Bone marrow (tissue), 2 donors: ENCODE data around the gene ZNF785.
A peak's percentile ranks its signal among the peaks of the same experiment; 100 is the strongest.
"Not testable (repeated sequence)": the region's sequence is repeated elsewhere in the genome, so short reads cannot be mapped to it uniquely, and the experiment has no call there.

Experiments
- DNase-seq, 2 donors: peaks; one replicate each; lab custom pipeline; 2025; lab: John Stamatoyannopoulos, UW

Gene ZNF785

DNA sequence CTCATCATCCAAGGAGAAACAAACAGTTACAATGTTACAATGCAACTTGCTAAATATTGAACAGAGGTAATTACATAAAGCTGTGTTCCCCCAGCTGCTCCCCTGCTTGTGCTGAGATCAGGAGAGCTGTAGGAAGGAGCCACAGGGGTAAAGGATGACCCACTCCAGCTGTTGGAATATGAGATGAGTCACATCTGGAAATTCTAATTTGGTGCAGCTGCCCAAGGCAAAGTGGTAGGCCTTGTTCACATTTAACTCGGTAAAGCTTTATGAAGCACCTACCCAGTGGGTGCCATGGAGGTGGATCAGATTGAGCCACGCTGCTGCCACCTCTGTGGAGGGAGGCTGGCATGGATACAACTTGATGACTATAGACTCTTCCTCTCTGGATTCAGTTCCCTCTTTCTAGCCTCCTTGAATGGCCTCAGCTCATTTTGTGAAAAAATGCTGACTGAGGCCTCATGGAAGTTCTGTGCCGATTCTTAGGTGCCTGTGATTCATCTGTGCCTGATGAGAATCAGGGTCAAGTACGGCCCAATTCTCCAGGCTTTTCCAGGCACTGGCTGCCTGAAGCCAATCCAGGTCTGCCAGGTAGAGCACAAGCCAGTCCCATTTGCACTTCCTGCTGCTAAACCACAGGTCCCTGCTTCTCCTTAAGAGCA is 17.2 kb upstream of the ZNF785 start:
- no peak for DNase-seq

DNA sequence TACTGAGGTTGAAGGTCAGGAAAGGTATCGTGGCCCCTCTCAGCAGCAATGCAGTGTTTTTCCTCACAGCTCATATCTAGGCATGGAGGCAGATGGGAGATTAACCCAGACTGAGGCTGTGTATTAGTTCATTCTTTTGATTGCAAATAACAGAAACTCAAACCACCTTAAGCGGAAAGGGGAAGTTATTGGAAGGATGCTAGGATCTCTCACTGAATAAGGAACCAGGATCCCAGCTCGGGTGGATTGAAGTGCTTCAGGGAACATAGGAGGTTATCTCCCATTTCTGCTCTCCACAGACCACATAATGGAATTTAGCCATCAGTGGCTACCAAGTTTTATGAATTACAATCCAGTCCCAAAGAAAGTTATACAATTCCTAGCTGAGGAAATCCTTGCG is 16.5 kb upstream of the ZNF785 start:
- no peak for DNase-seq

- DNase-seq, result no peak
Observed at GRCh38 chr16:30600929-30601328, 15.4 kb upstream of the ZNF785 start.

GRCh38 chr16:30600215-30600614 is 14.7 kb upstream of the ZNF785 start:
- no peak for DNase-seq

DNA sequence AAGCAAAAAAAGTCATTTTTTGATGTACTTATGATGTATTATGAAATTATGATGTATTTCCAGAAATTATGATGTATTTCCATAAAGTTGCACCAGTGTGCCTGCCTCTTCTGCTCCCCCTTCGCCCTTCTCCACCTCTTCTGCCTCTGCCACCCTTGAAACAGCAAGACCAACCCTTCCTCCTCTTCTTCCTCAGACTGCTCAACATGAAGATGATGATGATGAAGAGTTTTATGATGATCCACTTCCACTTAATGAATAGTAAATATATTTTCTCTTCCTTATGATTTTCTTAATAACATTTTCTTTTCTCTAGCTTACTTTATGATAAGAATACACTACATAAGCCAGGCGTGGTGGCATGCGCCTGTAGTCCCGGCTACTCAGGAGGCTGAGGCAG is 7.4 kb upstream of the ZNF785 start:
- DNase-seq, result no peak

DNA sequence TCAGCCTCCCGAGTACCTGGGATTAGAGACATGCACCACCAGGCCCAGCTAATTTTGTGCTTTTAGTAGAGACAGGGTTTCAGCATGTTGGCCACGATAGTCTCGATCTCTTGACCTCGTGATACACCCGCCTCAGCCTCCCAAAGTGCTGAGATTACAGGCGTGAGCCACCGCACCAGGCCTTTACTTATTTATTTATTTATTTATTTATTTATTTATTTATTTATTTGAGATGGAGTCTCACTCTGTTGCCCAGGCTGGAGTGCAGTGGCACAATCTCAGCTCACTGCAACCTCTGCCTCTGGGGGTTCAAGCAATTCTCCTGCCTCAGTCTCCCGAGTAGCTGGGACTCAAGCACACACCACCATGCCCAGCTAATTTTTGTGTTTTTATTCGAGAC is 5.4 kb upstream of the ZNF785 start:
- DNase-seq, result not testable (repeated sequence)

GRCh38 chr16:30589582-30589981 is 4.1 kb upstream of the ZNF785 start:
- not testable (repeated sequence) for DNase-seq

GRCh38 chr16:30588651-30589050 is 3.2 kb upstream of the ZNF785 start:
- DNase-seq, result no peak

- DNase-seq, result no peak
Observed at GRCh38 chr16:30585022-30585399, 486 bp downstream of the ZNF785 start.

- DNase-seq, result no peak
Observed at GRCh38 chr16:30582611-30583340, 2.7 kb downstream of the ZNF785 start.

DNA sequence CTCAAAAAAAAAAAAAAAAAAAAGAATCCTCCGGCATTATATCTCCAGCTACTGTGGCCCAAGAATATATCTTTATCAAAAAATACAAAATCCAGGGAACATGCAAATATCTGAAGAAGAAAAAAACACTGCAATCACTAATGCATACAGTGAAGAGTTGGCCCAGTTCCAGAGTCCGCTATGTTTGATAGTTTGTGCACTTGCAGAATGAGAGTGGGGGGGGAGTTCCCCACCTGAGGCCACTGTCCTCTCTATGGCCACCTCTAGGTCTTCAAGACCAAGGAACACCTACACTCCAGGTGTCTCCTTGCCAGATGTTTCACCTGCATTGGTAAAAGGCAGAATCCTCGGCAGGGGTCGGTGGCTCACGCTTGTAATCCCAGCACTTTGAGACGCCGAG is 4.0 kb downstream of the ZNF785 start:
- no peak for DNase-seq

GRCh38 chr16:30574678-30575077 is 10.8 kb downstream of the ZNF785 start:
- no peak for DNase-seq

DNA sequence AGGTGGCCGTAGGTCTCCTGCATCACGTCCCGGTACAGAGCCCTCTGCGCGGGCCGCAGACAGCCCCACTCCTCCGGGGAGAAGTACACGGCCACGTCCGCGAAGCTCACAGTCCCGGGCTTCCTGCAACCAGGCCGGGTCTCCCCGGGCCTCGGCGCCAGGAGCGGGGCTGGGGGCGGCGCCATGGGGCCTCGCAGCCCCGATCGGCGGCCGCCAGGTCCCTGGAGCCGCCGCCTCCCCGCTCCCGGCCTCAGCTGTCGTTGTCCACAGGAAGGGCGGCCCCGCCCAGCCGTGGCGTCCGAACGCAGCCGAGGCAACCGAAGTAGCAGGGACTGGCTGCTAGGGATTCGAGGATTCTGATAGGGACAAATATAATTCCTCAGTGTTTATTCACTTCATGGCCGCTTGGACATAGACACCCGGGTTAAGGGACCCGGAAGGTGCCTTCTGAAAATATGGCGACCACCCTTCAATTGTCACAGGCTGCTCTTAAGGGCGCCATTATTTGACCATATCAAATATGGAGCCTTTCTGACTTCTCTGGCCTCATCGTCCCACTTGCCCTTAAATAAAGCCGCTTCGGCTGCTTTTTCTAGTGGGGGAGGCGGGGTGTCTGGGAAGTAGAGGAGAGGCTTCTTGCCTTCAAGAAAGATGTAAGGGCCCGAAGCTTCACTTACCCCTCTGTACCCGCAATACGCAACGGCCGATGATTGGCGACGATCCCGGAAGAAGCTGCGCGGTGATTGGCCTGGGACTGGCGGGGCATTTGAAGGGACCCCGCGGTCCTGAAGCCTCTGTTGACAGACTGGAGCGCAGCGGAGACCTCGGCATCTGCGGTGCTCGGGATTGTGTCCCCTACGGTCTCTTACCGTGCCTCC is 13.8 kb downstream of the ZNF785 start, which contains the start of gene ZNF688:
TSS of gene ZNF688 (minus strand) at position 270 of the 878 bp plus-strand sequence. CDS start at position 185, 85 bp downstream.
- peak; percentile 89 to 98 for DNase-seq

- DNase-seq, result no peak
Observed at GRCh38 chr16:30570636-30571444, 14.7 kb downstream of the ZNF785 start.

GRCh38 chr16:30569746-30570635 is 15.5 kb downstream of the ZNF785 start:
- DNase-seq, result no peak

DNA sequence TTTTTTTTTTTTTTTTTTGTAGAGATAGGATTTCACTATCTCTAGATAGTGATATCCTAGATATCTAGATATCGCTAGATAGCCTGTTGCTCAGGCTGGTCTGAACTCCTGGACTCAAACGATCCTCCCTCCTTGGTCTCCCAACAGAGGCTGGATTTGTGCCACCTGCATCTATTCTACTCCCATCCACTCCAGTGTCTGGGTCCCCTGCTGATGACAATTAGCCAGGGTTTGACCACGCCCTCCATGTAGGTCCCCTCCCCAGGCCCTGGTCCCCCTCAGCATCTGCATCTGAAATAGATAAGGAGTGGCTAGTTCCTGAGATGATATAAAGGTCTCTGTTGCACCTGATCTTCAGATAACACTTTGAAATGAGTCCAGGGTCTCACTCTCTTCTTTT is 16.2 kb downstream of the ZNF785 start:
- DNase-seq, result no peak

DNA sequence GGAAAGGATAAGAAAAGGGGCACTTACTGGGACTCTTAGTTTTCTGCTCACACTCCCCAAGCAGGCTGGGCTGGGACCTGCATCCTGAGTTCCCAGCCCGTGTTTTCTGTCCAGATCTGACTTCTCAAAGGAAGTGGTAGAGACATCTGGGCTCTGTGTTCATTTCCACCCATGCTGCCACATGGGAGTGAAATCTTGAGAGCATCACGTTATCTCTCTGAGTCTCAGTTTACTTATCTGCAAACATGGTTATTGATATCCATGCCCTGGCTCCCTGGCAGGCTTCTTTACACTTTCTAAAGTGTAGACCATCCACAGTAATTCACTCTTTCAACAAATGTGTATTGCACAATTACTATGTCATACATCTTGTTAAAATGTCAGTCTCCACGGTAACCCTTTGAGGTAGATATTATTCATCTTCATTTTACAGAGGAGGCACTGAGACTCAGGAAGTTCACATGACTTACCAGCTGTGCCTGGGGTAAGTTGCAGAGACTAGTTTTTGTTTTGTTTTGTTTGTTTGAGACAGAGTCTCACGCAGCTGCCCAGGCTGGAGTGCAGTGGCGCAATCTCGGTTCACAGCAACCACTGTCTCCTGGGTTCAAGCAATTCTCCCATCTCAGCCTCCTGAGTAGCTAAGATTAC is 17.4 kb downstream of the ZNF785 start:
- peak; percentile 18 to 95 for DNase-seq

GRCh38 chr16:30567160-30567990 is 18.1 kb downstream of the ZNF785 start:
- peak in 1 of 2 donors; percentile 10 for DNase-seq

DNA sequence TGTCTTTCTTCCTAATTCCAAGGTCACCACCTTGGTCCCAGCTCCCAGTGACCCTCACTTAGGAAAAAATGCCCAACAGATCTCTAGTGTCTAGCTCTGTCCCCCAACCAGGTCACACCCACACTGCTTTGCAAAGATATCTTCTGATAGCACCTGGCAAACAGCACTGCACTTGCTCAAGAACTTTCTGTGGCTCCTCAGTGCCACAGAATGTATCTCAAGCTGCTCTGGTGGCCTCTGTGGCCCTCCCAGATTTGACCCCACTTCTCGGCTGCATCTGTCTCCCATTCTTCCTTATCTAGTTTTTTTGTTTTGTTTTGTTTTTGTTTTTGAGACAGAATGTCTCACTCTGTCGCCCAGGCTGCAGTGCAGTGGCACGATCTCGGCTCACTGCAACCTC is 19.0 kb downstream of the ZNF785 start:
- no peak for DNase-seq
